ENCODE data around the gene RABGGTA.

DNA sequence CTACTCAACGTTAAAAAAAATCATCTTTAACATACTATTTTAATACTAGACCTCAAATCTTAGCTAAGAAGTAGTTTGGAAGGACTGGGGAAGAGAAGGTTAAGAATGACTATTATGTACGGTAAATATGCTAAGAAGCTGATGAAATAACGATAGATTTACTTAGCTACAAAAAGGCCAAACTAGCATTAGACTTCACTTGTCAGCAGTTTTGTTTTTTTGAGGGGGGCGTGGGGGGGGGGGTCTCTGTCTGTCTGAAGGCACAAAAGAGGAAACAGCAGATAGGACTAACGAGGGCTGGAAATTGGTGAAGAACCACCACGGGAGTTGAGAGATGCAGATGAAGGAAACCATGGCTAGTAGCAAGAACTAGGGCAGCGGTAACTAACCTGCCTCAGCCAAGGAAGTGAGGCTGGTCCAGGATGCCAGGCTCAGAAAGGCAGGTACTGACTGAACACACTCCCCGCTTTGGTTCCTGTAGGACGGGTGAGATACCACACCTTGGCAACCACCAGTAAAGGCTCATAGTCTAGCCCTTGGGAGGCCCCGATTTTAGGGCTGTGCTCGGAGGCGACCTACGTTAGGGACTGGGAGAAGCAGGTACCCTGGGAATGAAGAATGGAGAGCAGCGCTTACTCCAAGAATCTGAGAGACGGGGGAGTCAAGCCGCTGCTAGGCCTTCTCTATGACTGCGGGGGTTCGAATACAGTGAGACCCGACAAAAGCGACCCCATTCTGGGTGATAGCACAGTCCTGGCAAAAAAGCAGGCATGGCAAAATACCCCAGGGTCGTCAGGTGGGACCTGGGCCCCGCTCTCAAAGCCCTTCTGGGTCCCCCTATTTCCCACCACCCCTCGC is 39.9 kb downstream of the RABGGTA start:
- TF ChIP-seq POLR2A (IDR thresholded peaks at IDR 0.05): no peak
- TF ChIP-seq, protein P1, sequence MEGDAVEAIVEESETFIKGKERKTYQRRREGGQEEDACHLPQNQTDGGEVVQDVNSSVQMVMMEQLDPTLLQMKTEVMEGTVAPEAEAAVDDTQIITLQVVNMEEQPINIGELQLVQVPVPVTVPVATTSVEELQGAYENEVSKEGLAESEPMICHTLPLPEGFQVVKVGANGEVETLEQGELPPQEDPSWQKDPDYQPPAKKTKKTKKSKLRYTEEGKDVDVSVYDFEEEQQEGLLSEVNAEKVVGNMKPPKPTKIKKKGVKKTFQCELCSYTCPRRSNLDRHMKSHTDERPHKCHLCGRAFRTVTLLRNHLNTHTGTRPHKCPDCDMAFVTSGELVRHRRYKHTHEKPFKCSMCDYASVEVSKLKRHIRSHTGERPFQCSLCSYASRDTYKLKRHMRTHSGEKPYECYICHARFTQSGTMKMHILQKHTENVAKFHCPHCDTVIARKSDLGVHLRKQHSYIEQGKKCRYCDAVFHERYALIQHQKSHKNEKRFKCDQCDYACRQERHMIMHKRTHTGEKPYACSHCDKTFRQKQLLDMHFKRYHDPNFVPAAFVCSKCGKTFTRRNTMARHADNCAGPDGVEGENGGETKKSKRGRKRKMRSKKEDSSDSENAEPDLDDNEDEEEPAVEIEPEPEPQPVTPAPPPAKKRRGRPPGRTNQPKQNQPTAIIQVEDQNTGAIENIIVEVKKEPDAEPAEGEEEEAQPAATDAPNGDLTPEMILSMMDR (IDR thresholded peaks at IDR 0.05 in 4 of 5, conservative IDR thresholded peaks at IDR 0.05 in 1 of 5): no peak

All from gastrocnemius medialis (tissue), 4 donors.